Lower leg skin (tissue), 3 donors: Measurements from ENCODE around the gene NTF4.

Experiments
- CTCF ChIP-seq, 3 donors: fragments of 450-650 bp; IDR thresholded peaks; one replicate each; pipeline ENCODE4 v1.5.1; 2016; ENCODE audit warnings: antibody characterized with exemption in 3 of 3, mild to moderate bottlenecking in 3 of 3, moderate library complexity in 2 of 3
- POLR2A ChIP-seq, 2 donors: fragments of 450-650 bp; IDR thresholded peaks; one replicate each; pipeline ENCODE4 v1.6.1; 2016 to 2017; ENCODE audit warnings: antibody characterized with exemption in 2 of 2, mild to moderate bottlenecking in 1 of 2, moderate library complexity in 1 of 2

- TF ChIP-seq CTCF (IDR thresholded peaks at IDR 0.05) (no peak), POLR2A (IDR thresholded peaks at IDR 0.05) (no peak)
Measured at GRCh38 chr19:49104229-49104864, 39.7 kb upstream of the NTF4 start.
